Prostate gland (tissue), 2 donors: Measurements from ENCODE around the gene PDPK1. TPM values are rescaled to one million over a fixed set of nuclear protein-coding genes. Genes with fewer than 3 reads are reported as not detected.
"Not testable (repeated sequence)": the region's sequence is repeated elsewhere in the genome, so short reads cannot be mapped to it uniquely, and the experiment has no call there.

ENCODE experiments used
- DNase-seq: peaks from one replicate; pipeline ENCODE4 v3.0.0-alpha.2; 2019; ENCODE audit warnings: low spot score
- H3K27ac ChIP-seq, 2 donors: fragments of 200-600 bp; sonication (generic); 2 replicates each; pipeline ENCODE4 v1.5.1; 2017 to 2019
- H3K27me3 ChIP-seq: fragments of 200-600 bp; sonication (generic); replicated peaks from 2 replicates; pipeline ENCODE4 v1.5.1; 2019; ENCODE audit not compliant: insufficient read depth
- H3K36me3 ChIP-seq, 2 donors: fragments of 200-600 bp; sonication (generic); 1 replicate in 1 of 2; 2 replicates in 1 of 2; pipeline versions ENCODE4 v1.5.1 to v1.8.1; 2017 to 2019
- H3K4me1 ChIP-seq: fragments of 200-600 bp; sonication (generic); replicated peaks from 2 replicates; pipeline ENCODE4 v1.5.1; 2019
- H3K4me3 ChIP-seq, 2 donors: fragments of 200-600 bp; sonication (generic); 2 replicates each; pipeline ENCODE4 v1.5.1; 2017 to 2019
- H3K9me3 ChIP-seq: fragments of 200-600 bp; sonication (generic); 2 replicates; pipeline ENCODE4 v1.5.1; 2017
- CTCF ChIP-seq, 4 experiments: fragments of 200-600 bp in 2 of 4; fragments of 450-650 bp in 2 of 4; sonication (generic) in 2 of 4; IDR thresholded peaks; 1 replicate in 3 of 4; 2 replicates in 1 of 4; pipeline ENCODE4 v1.5.1; 2016 to 2019; ENCODE audit warnings: antibody characterized with exemption in 4 of 4, mild to moderate bottlenecking in 2 of 4, moderate library complexity in 2 of 4
- POLR2A ChIP-seq: fragments of 450-650 bp; IDR thresholded peaks from one replicate; pipeline ENCODE4 v1.6.1; 2016; ENCODE audit warnings: antibody characterized with exemption, mild to moderate bottlenecking
- POLR2AphosphoS5 ChIP-seq: sonication (generic); formaldehyde crosslinking; IDR thresholded peaks from one replicate; pipeline ENCODE4 v1.6.1; 2017; ENCODE audit warnings: antibody characterized with exemption
- WGBS: methylation state at CpG from one replicate; pipeline ENCODE4 v1.1.5; 2018; 5-methylcytosine and 5-hydroxymethylcytosine counted together
- intact Hi-C: fragments of 100-400 bp; cut with DNase I; formaldehyde crosslinking; loops from one replicate; pipeline ENCODE4 v1.14.2; 2022
- total RNA-seq, 2 donors: library from RNA; depleted of rRNA; stranded (reverse); fragments of >200 nt; gene quantifications; one replicate each; pipeline ENCODE4 v1.1.0, GENCODE V29; 2016

The PDPK1 gene
- total RNA-seq, 2 donors from 2014 or later, result 33.1 to 73.2 TPM

- TF ChIP-seq CTCF (IDR thresholded peaks at IDR 0.05) (no peak), POLR2AphosphoS5 (no peak), POLR2A (no peak)
- intact Hi-C loops, result loop anchor here (10.0 kb wide), 1 partner anchor 62 kb away; the partner anchor contains the start of genes CEMP1 and PDPK1
- Histone ChIP-seq H3K4me1 (no peaks in the 10 kb centered on the region), H3K9me3 (no peaks in the 10 kb centered on the region), H3K4me3 (no peak overlapping the region), H3K27me3 (no peaks in the 10 kb centered on the region), H3K27ac (no peak overlapping the region), H3K36me3 (peaks cover 0 to 8% of the 10 kb centered on the region in 2 donors)
- WGBS, result 90% methylated on average over 24 of the region's 24 CpGs
- no peak for DNase-seq
Observed at GRCh38 chr16:2596747-2597559, 59.1 kb downstream of the PDPK1 start.

DNA sequence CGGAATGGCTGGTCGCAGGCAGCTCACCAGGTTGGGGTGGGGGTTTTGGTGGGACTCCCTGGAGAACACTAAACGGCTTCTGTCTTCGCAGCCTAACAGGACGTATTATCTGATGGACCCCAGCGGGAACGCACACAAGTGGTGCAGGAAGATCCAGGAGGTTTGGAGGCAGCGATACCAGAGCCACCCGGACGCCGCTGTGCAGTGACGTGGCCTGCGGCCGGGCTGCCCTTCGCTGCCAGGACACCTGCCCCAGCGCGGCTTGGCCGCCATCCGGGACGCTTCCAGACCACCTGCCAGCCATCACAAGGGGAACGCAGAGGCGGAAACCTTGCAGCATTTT, 59.7 kb downstream of the PDPK1 start:
- Histone ChIP-seq H3K4me3 (no peak overlapping the region), H3K4me1 (no peaks in the 10 kb centered on the region), H3K27me3 (no peaks in the 10 kb centered on the region), H3K36me3 (peaks cover 0 to 8% of the 10 kb centered on the region in 2 donors), H3K9me3 (no peaks in the 10 kb centered on the region), H3K27ac (no peak overlapping the region)
- DNase-seq, result no peak
- 92% methylated on average over 20 of the region's 22 CpGs for WGBS
- intact Hi-C loops, result loop anchor here (10.0 kb wide), 1 partner anchor 63 kb away; the partner anchor contains the start of genes CEMP1 and PDPK1
- no peak for TF ChIP-seq POLR2AphosphoS5

DNA sequence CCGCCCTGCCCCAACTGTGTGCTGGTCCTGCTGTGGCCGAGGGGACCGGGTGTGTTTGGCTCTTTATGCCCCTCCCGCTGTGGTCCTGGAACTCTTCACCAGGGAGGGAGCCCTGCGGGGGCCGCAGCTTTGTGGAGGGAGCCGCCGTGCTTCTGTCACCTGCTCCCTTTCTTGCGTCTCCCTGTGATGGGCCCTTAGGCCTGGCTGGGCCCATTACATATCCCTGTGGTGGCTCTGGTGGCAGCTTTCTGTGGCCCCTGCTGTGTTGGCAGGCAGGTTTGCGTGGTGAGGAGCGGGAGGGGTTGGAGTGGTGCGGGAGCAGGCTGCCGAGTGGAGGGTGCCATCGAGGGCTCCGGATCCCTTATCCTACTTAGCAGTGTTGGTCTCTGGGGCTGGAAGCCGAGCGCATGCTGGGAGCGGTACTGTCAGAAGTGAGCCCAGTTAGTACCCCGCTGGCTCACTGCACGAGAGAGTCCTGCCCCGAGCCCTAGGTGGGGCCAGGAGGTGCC, 60.4 kb downstream of the PDPK1 start:
- intact Hi-C loops, result loop anchor here (10.0 kb wide), 1 partner anchor 63 kb away; the partner anchor contains the start of genes CEMP1 and PDPK1
- 88% methylated on average over 21 of the region's 21 CpGs for WGBS
- Histone ChIP-seq H3K9me3 (no peaks in the 10 kb centered on the region), H3K36me3 (peaks cover 0 to 8% of the 10 kb centered on the region in 2 donors), H3K4me3 (no peak overlapping the region), H3K4me1 (no peaks in the 10 kb centered on the region), H3K27ac (no peak overlapping the region), H3K27me3 (no peaks in the 10 kb centered on the region)
- TF ChIP-seq POLR2A, result no peak
- TF ChIP-seq CTCF (IDR thresholded peaks at IDR 0.05), result no peak
- no peak for TF ChIP-seq POLR2AphosphoS5
- no peak for DNase-seq

GRCh38 chr16:2598723-2599122, 60.9 kb downstream of the PDPK1 start:
- intact Hi-C loops, result loop anchor here (10.0 kb wide), 1 partner anchor 64 kb away; the partner anchor contains the start of genes CEMP1 and PDPK1
- no peaks in the 10 kb centered on the region for H3K4me1 ChIP-seq
- H3K4me3 ChIP-seq, result no peak overlapping the region
- 93% methylated on average over 9 of the region's 9 CpGs for WGBS
- no peak for DNase-seq
- peaks cover 0 to 8% of the 10 kb centered on the region in 2 donors for H3K36me3 ChIP-seq
- H3K9me3 ChIP-seq, result no peaks in the 10 kb centered on the region
- TF ChIP-seq POLR2A (no peak), POLR2AphosphoS5 (no peak), CTCF (IDR thresholded peaks at IDR 0.05) (no peak)
- H3K27me3 ChIP-seq, result no peaks in the 10 kb centered on the region
- no peak overlapping the region for H3K27ac ChIP-seq

DNA sequence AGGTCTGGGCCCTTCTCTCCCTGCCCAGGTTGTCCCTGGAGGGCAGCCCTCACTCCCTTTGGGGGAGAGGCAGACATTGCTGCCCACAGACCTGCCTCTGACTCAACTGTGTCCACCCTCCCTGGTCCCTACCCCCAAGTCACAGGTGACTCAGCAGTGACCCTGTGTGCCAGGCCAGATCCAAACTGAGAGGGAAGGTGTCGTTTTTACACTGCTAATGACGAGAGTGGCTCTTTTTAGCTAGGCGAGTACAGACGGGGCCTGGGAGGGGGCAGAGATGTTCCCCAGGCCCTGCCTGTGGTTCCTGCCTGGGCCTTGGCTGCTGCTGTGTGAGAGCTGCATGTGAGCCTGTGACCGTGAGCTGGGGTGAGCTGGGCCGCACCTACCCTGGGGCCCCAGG, 61.3 kb downstream of the PDPK1 start:
- H3K36me3 ChIP-seq, H3K4me3 ChIP-seq, DNase-seq, H3K9me3 ChIP-seq, H3K27ac ChIP-seq, H3K4me1 ChIP-seq, H3K27me3 ChIP-seq: not testable (repeated sequence)
- 87% methylated on average over 4 of the region's 6 CpGs for WGBS
- intact Hi-C loops, result loop anchor here (10.0 kb wide), 1 partner anchor 64 kb away; the partner anchor contains the start of genes CEMP1 and PDPK1

DNA sequence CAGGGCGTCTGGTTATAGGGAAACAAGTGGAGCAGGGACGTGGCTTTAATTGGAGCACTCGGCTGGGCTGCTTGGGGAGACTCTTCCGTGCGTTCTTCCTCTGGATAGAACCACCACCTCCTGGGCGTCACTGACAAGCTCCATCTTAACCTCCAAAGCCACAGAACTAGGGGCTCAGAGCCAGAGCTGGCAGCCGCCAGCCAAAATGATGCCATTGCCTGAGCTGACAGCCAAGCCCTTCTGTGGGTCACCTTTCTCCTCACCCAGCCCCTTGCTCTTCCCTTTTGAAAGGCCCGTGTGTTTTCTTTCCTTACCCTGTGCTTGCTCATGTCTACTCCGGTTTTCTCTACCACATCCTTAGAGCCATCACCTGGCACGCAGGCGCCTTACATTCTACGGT, 62.0 kb downstream of the PDPK1 start:
- DNase-seq, H3K9me3 ChIP-seq, H3K4me1 ChIP-seq, H3K4me3 ChIP-seq, H3K27me3 ChIP-seq, H3K36me3 ChIP-seq, H3K27ac ChIP-seq: not testable (repeated sequence)
- intact Hi-C loops, result loop anchor here (10.0 kb wide), 1 partner anchor 65 kb away; the partner anchor contains the start of genes CEMP1 and PDPK1
- 85% methylated on average over 12 of the region's 12 CpGs for WGBS

DNA sequence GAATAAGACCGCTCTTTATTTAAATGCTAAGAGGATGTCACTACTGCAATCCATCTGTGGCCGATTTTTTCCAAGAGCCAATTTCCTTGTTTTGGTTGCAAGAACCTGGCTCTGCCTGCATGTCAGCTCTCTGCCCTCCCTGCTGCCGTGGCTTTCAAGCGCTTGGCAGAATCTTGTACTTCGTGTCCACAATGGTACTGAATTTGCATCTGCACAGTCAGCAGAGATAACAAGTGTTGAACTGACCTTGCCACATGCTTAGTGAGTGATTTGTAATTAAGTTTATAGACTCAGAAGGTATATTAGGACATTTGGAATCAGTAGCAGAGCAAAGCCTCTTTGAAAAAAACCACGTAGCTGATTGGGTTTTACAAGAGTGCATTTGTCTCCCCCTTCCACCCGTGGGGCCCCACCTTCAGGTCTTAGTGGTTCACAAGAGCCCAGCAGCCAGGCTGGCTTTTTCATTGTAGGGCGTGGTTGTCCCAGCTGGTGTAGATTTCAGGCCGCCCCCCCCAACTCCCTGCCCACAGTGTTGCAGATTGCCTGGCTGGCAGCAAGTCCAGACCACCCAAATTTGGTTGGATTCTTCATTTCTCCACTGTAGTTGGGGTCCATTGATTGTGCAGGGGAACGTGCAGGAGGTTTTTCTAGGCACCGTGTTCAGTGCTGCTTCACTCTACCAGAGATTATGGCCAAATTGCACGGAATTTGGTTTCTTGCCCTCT, 63.6 kb downstream of the PDPK1 start:
- intact Hi-C loops, H3K4me3 ChIP-seq, H3K9me3 ChIP-seq, H3K27me3 ChIP-seq, H3K27ac ChIP-seq, H3K4me1 ChIP-seq, DNase-seq, H3K36me3 ChIP-seq: not testable (repeated sequence)
- 74% methylated on average over 8 of the region's 12 CpGs for WGBS

- 91% methylated on average over 7 of the region's 7 CpGs for WGBS
- intact Hi-C loops, H3K36me3 ChIP-seq, H3K4me3 ChIP-seq, H3K27ac ChIP-seq, DNase-seq, H3K4me1 ChIP-seq, H3K9me3 ChIP-seq, H3K27me3 ChIP-seq: not testable (repeated sequence)
Observed at GRCh38 chr16:2602175-2602574, 64.4 kb downstream of the PDPK1 start.
